Bronchial epithelial cell (primary cell): ENCODE results near the gene MAB21L3. TPM values are rescaled to one million over a fixed set of nuclear protein-coding genes. Genes with fewer than 3 reads are reported as not detected.

Experiments used
- DNase-seq: peaks from one replicate; pipeline ENCODE4 v3.0.0-alpha.2; 2010; ENCODE audit warnings: low read depth
- FAIRE-seq: peaks from 2 replicates; lab custom pipeline; 2011; peaks lifted over from hg19 to GRCh38; lab: Jason Lieb, UNC
- H3K27me3 ChIP-seq: 2 replicates; pipeline ENCODE4 v1.5.1; 2011; ENCODE audit warnings: low read length; ENCODE audit not compliant: control insufficient read depth, insufficient read depth
- H3K36me3 ChIP-seq: 2 replicates; pipeline ENCODE4 v1.5.1; 2011; ENCODE audit warnings: low read length; ENCODE audit not compliant: control insufficient read depth, insufficient read depth
- H3K4me3 ChIP-seq: 2 replicates; pipeline ENCODE4 v1.5.1; 2011; ENCODE audit warnings: mild to moderate bottlenecking, low read depth, low read length, control low read depth
- total RNA-seq: library from RNA; depleted of rRNA; stranded (reverse); fragments of >200 nt; gene quantifications from 2 replicates; pipeline ENCODE4 v1.2.1, GENCODE V29; 2014
- TF ChIP-seq, protein P1 (sequence below): IDR thresholded peaks from 2 replicates; pipeline ENCODE4 v1.5.1; 2011; ENCODE audit warnings: mild to moderate bottlenecking, moderate library complexity, low read length, control low read depth, inconsistent platforms; ENCODE audit not compliant: insufficient read depth, severe bottlenecking

The MAB21L3 gene
- total RNA-seq, 1 donor from 2014 or later = 0.53 TPM

DNA sequence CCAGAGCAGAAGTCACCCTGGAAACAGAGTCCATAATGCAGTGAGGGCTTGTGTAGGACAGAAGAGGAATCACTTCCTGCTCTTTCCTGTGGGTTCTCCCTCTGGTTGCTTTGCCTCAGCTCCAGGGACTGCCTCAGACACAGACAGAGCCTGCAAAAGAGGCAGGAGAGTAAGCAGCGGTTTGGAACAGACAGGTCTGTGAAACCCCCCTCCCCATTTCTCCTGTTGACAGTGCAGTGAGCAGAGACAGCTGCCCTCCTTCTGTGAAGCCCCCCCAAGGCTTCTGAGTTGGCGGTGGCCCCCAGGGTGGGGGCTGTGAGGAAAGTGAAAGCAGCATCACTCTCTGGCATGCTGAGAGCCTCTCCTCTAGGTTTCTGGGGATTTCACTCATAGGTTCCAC is 53.0 kb downstream of the MAB21L3 start:
- DNase-seq (no peak), FAIRE-seq (no peak)
- Histone ChIP-seq H3K27me3 (no peaks in the 10 kb centered on the region), H3K36me3 (no peaks in the 10 kb centered on the region), H3K4me3 (no peak overlapping the region)
- TF ChIP-seq, protein P1, sequence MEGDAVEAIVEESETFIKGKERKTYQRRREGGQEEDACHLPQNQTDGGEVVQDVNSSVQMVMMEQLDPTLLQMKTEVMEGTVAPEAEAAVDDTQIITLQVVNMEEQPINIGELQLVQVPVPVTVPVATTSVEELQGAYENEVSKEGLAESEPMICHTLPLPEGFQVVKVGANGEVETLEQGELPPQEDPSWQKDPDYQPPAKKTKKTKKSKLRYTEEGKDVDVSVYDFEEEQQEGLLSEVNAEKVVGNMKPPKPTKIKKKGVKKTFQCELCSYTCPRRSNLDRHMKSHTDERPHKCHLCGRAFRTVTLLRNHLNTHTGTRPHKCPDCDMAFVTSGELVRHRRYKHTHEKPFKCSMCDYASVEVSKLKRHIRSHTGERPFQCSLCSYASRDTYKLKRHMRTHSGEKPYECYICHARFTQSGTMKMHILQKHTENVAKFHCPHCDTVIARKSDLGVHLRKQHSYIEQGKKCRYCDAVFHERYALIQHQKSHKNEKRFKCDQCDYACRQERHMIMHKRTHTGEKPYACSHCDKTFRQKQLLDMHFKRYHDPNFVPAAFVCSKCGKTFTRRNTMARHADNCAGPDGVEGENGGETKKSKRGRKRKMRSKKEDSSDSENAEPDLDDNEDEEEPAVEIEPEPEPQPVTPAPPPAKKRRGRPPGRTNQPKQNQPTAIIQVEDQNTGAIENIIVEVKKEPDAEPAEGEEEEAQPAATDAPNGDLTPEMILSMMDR = no peak

DNA sequence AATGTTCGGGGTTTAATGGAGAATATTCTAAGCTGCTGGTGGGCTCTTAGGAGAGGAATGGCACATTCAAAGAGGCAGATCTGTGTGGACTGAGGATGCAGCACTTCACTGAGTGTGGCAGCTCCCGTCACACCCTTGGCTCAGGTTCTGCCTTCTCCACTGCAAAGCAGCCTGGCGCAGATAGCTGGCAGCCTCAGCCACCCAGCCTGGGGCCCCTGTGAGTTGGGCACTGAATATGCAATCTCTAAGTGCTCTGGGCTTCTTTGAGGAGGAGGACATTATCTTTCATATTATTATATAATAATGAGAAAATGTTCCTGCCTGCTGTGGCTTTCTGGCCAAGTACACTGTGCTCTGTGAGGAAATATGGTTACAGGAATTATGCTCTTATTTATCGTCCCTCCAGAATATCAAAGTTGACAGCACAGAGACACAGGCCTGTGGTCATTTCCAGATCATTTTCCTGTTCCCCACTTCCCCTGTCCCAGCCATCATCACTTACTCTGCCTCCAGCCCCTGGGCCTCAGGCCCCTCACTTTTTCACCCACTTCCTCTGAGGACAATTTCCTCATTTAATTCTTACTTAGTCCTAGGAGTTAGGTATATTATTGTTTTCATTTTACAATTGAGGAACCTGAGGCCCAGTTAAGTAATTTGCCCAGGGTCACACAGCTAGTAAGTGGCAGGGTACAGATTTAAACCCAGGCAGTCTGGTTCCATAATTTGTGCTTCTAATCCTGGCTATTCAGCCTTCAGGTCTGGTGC is 53.6 kb downstream of the MAB21L3 start:
- no peak for FAIRE-seq
- no peak overlapping the region for H3K4me3 ChIP-seq
- TF ChIP-seq, protein P1 = no peak
- H3K36me3 ChIP-seq = no peaks in the 10 kb centered on the region
- H3K27me3 ChIP-seq = no peaks in the 10 kb centered on the region
- no peak for DNase-seq

DNA sequence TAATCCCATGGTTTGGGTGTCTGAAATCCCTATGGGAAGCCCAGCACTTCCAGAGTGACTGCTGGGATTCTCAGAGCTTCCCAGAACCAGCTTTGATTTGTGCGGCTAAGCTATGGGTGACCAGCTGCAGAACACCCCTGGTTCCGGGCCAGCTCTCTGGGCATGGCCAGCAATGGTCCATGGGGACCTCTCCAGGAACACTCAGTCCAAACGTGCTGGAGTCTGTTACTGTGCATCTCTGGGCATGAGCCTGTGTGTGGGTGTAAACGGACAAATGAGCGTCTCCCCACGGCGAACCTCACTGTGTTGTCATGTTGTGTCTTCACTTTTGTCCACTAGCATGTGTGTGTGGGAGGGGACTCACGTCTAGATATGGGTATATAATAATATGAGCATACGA is 54.4 kb downstream of the MAB21L3 start:
- DNase-seq (no peak), FAIRE-seq (no peak)
- H3K36me3 ChIP-seq = no peaks in the 10 kb centered on the region
- no peak overlapping the region for H3K4me3 ChIP-seq
- TF ChIP-seq, protein P1 = no peak
- H3K27me3 ChIP-seq = no peaks in the 10 kb centered on the region

DNA sequence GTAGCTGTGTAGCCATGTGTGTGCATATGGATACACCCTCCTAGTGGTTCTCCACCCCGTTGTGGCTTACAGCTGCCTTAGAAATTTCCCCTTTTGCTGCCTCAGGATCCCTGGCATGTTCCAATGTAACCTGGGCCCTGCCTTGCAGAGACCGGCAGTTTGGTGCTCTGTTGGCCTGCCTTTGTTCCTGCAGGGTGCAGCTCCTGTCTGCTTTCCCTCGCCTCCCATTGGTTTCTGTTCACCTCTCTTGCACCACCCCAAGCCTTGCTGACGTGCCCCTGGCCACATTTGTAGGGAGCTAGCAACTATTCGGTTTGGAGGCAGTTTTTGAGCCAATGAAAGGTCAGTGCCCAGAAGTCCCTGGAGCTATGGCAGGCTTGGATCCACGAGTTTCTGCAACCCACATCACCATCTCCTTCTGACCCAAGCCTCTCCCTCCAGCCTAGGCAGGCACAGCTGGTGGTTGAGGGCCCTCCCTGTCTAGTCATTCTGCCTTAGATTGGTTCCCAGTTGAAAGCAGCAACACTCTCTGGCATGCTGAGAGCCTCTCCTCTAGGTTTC is 54.9 kb downstream of the MAB21L3 start:
- FAIRE-seq (no peak), DNase-seq (no peak)
- Histone ChIP-seq H3K36me3 (no peaks in the 10 kb centered on the region), H3K4me3 (no peak overlapping the region), H3K27me3 (no peaks in the 10 kb centered on the region)
- TF ChIP-seq, protein P1 = no peak

DNA sequence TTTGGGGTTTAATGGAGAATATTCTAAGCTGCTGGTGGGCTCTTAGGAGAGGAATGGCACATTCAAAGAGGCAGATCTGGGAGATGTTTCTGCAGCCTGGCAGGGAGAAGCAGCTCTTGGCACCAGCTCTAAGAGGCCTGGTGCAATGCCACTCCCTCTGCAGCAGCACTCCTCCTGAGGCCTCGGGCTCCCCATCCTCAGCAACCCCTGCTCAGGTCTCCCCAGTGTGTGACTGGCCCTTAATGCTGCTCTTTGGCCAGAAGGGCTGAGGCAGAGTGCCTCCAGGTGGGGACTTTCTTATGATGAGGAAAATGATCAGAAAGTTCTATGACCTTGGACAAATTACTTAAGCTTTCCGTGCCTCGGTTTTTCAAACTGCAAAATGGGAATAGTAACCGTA is 55.5 kb downstream of the MAB21L3 start:
- Histone ChIP-seq H3K4me3 (no peak overlapping the region), H3K36me3 (no peaks in the 10 kb centered on the region), H3K27me3 (no peaks in the 10 kb centered on the region)
- TF ChIP-seq, protein P1 = no peak
- DNase-seq (no peak), FAIRE-seq (no peak)
